HepG2 (cell line): ENCODE data around the gene MAP2K5. TPM values are rescaled to one million over a fixed set of nuclear protein-coding genes. Genes with fewer than 3 reads are reported as not detected.

Source experiments
- ATAC-seq: fragments of 200-7000 bp; cut with Tn5 transposase; 3 replicates; pipeline ENCODE4 v1.9.1; 2020; ENCODE audit warnings: mild to moderate bottlenecking, moderate library complexity
- BruUV-seq: library from RNA; stranded (reverse); fragments of 400-500 nt; replicated peaks from 2 replicates; lab custom pipeline; 2021; lab: Mats Ljungman, UMichigan
- CTCF ChIA-PET: fragments of 300-600 bp; formaldehyde crosslinking; extraction: SDS; loops from one replicate; lab custom pipeline; 2021; ENCODE audit warnings: low total read pairs, inconsistent platforms, low intra/inter-chr PET ratio; lab: Yijun Ruan, JAX
- POLR2A ChIA-PET: fragments of 350-600 bp; sonication (Branson Sonifier 250); formaldehyde crosslinking; loops from one replicate; lab custom pipeline; 2020; ENCODE audit warnings: antibody characterized with exemption, inconsistent platforms; lab: Yijun Ruan, JAX
- DNase-seq: peaks from one replicate; pipeline ENCODE4 v3.0.0-alpha.2; 2015; ENCODE audit warnings: low spot score
- FAIRE-seq: peaks from 3 replicates; lab custom pipeline; 2011; peaks lifted over from hg19 to GRCh38; lab: Jason Lieb, UNC
- H2AFZ ChIP-seq: one replicate; pipeline ENCODE4 v1.6.1; 2011; ENCODE audit warnings: low read length, inconsistent platforms
- H3K27ac ChIP-seq: fragments of 300-600 bp; 3 replicates; pipeline ENCODE4 v1.8.0; 2011; ENCODE audit warnings: mixed run types, mild to moderate bottlenecking, mixed read lengths, low read length, inconsistent platforms; ENCODE audit not compliant: insufficient read depth; ENCODE audit errors: extremely low read length
- H3K27me3 ChIP-seq, 2 experiments: fragments of 200-600 bp in 1 of 2; 2 replicates in 1 of 2; 3 replicates in 1 of 2; pipeline versions ENCODE4 v1.6.0 to v1.8.0; 2011; ENCODE audit warnings: low read length in 2 of 2, mild to moderate bottlenecking in 2 of 2, moderate library complexity in 2 of 2, inconsistent platforms in 1 of 2; ENCODE audit not compliant: insufficient read depth in 2 of 2, control insufficient read depth in 1 of 2
- H3K36me3 ChIP-seq, 2 experiments: fragments of 200-600 bp in 1 of 2; replicated peaks in 1 of 2; 2 replicates in 1 of 2; 3 replicates in 1 of 2; pipeline versions ENCODE4 v1.5.1 to v1.8.0; 2011; ENCODE audit warnings: low read length in 2 of 2, inconsistent platforms in 1 of 2; ENCODE audit not compliant: insufficient read depth in 2 of 2, control insufficient read depth in 1 of 2
- H3K4me1 ChIP-seq: 2 replicates; pipeline ENCODE4 v1.5.1; 2012; ENCODE audit warnings: low read length, inconsistent platforms; ENCODE audit not compliant: insufficient read depth
- H3K4me2 ChIP-seq: 2 replicates; pipeline ENCODE4 v1.6.0; 2011; ENCODE audit warnings: low read depth, low read length, inconsistent platforms
- H3K4me3 ChIP-seq, 3 experiments: fragments of 200-600 bp in 1 of 3; sonication (generic), shearing (Covaris generic) in 1 of 3; replicated peaks in 1 of 3; 2 replicates each; pipeline ENCODE4 v1.5.1; 2011 to 2016; ENCODE audit warnings: low read length in 3 of 3, inconsistent platforms in 2 of 3, low read depth in 2 of 3, mild to moderate bottlenecking in 2 of 3, control low read depth in 1 of 3, mixed read lengths in 1 of 3; ENCODE audit not compliant: insufficient read depth in 1 of 3
- H3K79me2 ChIP-seq: one replicate; pipeline ENCODE4 v1.6.1; 2011; ENCODE audit warnings: low read length, inconsistent platforms; ENCODE audit not compliant: insufficient read depth
- H3K9ac ChIP-seq: 2 replicates; pipeline ENCODE4 v1.6.0; 2011; ENCODE audit warnings: mild to moderate bottlenecking, low read depth, low read length, inconsistent platforms; ENCODE audit not compliant: insufficient read depth
- H3K9me3 ChIP-seq: 2 replicates; pipeline ENCODE4 v1.5.1; 2012; ENCODE audit warnings: mild to moderate bottlenecking, low read length
- H4K20me1 ChIP-seq: 2 replicates; pipeline ENCODE4 v1.6.0; 2011; ENCODE audit warnings: inconsistent platforms, mild to moderate bottlenecking, low read length, moderate library complexity; ENCODE audit not compliant: insufficient read depth
- HOMEZ ChIP-seq: IDR thresholded peaks from 2 replicates; pipeline ENCODE4 v1.6.1; 2016; ENCODE audit warnings: low read depth
- HOXA5 ChIP-seq: sonication (generic); formaldehyde crosslinking; IDR thresholded peaks from 2 replicates; pipeline ENCODE4 v1.4.0; 2020; ENCODE audit warnings: missing genetic modification reagents
- MEIS1 ChIP-seq: sonication (generic); formaldehyde crosslinking; IDR thresholded peaks from 2 replicates; pipeline ENCODE4 v1.9.0; 2021; ENCODE audit warnings: mild to moderate bottlenecking, missing genetic modification reagents, moderate library complexity, borderline replicate concordance
- NFIB ChIP-seq: sonication (generic); formaldehyde crosslinking; IDR thresholded peaks from 2 replicates; pipeline ENCODE4 v1.9.0; 2021; ENCODE audit warnings: missing genetic modification reagents, mild to moderate bottlenecking, borderline replicate concordance
- PHB2 ChIP-seq: fragments of 450-650 bp; IDR thresholded peaks from 2 replicates; pipeline ENCODE4 v1.6.1; 2018; ENCODE audit not compliant: partially characterized antibody
- THYN1 ChIP-seq: sonication (generic); formaldehyde crosslinking; IDR thresholded peaks from 2 replicates; pipeline ENCODE4 v1.8.1; 2023; ENCODE audit warnings: low read depth, mild to moderate bottlenecking, moderate library complexity, missing genetic modification reagents, borderline replicate concordance
- ZNF546 ChIP-seq: sonication (generic); formaldehyde crosslinking; conservative IDR thresholded peaks from 2 replicates; pipeline ENCODE4 v1.8.1; 2023; ENCODE audit warnings: mild to moderate bottlenecking, missing genetic modification reagents
- ZNF567 ChIP-seq: sonication (generic); formaldehyde crosslinking; IDR thresholded peaks from 2 replicates; pipeline ENCODE4 v1.8.1; 2023; ENCODE audit warnings: mild to moderate bottlenecking, missing genetic modification reagents, borderline replicate concordance
- ZNF629 ChIP-seq: sonication (generic); formaldehyde crosslinking; conservative IDR thresholded peaks from 2 replicates; pipeline ENCODE4 v1.5.0; 2020; ENCODE audit warnings: missing genetic modification reagents
- WGBS: methylation state at CpG from one replicate; pipeline ENCODE4 v1.1.6; 2017; ENCODE audit warnings: low lambda C conversion rate; 5-methylcytosine and 5-hydroxymethylcytosine counted together
- in situ Hi-C: cut with HindIII; loops from 2 replicates; pipeline ENCODE4 v1.10.0; 2017; ENCODE audit warnings: low pct_unique_long_range_greater_than_20kb; ENCODE audit not compliant: extremely low pct_ligation_motif_present
- intact Hi-C: fragments of 100-400 bp; cut with micrococcal nuclease; formaldehyde crosslinking; loops from one replicate; pipeline ENCODE4 v1.10.0; 2022; ENCODE audit not compliant: unreplicated experiment
- polyA plus RNA-seq, 8 experiments: library from polyadenylated mRNA; depleted of rRNA in 3 of 8; stranded (reverse) in 7 of 8; unstranded in 1 of 8; fragments of >200 nt; fragmentation: Illumina TruSeq in 4 of 8; extraction: Trizol in 4 of 8; gene quantifications; 2 replicates each; pipeline versions ENCODE4 v1.2.1 to v1.2.3, GENCODE V29; 2011 to 2016; ENCODE audit warnings: low read depth in 4 of 8, missing spikeins in 1 of 8, mixed read lengths in 1 of 8; ENCODE audit not compliant: insufficient read depth in 1 of 8
- total RNA-seq, 5 experiments: library from RNA; depleted of rRNA; stranded (reverse); fragments of >200 nt; fragmentation: Illumina TruSeq; extraction: Trizol; gene quantifications; 2 replicates each; pipeline ENCODE4 v1.2.3, GENCODE V29; 2016; ENCODE audit warnings: low read depth in 1 of 5
- TF ChIP-seq, protein P1 (sequence below): sonication (generic); formaldehyde crosslinking; IDR thresholded peaks from 2 replicates; pipeline ENCODE4 v1.5.1; 2020; ENCODE audit warnings: missing genetic modification reagents, mild to moderate bottlenecking, borderline replicate concordance
- TF ChIP-seq, protein P2 (sequence below): sonication (generic); formaldehyde crosslinking; IDR thresholded peaks from 2 replicates; pipeline ENCODE4 v1.4.0; 2020; ENCODE audit warnings: mild to moderate bottlenecking, missing genetic modification reagents

The MAP2K5 gene
- total and polyA plus RNA-seq, 2 of the 13 experiments (the other 11 are each of a cell fraction or from before 2014, with no cell fraction given) = 4.0 to 4.3 TPM

DNA sequence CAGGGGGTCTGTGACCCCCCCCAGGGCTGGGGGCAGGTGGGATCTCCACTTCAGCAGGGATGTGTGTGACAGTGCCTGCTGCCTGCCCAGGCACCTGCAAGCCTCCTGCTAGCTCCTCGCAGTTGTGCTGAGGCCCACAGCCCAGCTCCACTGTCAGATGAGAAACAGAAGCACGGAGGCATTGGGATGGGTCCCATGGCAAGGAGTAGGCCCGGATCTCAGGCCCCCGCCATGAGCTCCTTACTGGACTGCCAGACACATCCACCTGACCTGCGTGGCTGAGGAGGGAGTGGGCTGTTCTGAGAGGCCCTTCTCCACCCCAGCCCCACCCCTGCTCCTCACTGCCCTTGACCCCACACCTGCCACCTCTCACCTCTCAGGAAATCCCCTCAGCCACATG is 264.6 kb downstream of the MAP2K5 start (continued):
- no peak for TF ChIP-seq THYN1 (CRISPR knock-in tag)

- BruUV-seq = no TSS peak
- FAIRE-seq (no peak), ATAC-seq (no peak), DNase-seq (no peak)
- Histone ChIP-seq H3K27ac (no peak overlapping the region), H3K27me3 (no peaks in the 10 kb centered on the region), H3K36me3 (no peaks in the 10 kb centered on the region), H3K9ac (no peak overlapping the region), H4K20me1 (no peaks in the 10 kb centered on the region), H3K9me3 (no peaks in the 10 kb centered on the region), H2AFZ (no peak overlapping the region), H3K79me2 (no peaks in the 10 kb centered on the region), H3K4me2 (no peak overlapping the region), H3K4me3 (no peak overlapping the region), H3K4me1 (peaks cover 9% of the 10 kb centered on the region)
- in situ Hi-C loops (no loop called here), intact Hi-C loops (no loop called here)
- WGBS = 94% methylated on average over 6 of the region's 7 CpGs
- ChIA-PET CTCF (no interaction called here), POLR2A (no interaction called here)
- no peak for TF ChIP-seq PHB2
- TF ChIP-seq ZNF546 (CRISPR knock-in tag) = no peak
- TF ChIP-seq ZNF567 (CRISPR knock-in tag) = no peak
- TF ChIP-seq HOMEZ = no peak
- TF ChIP-seq, protein P1, sequence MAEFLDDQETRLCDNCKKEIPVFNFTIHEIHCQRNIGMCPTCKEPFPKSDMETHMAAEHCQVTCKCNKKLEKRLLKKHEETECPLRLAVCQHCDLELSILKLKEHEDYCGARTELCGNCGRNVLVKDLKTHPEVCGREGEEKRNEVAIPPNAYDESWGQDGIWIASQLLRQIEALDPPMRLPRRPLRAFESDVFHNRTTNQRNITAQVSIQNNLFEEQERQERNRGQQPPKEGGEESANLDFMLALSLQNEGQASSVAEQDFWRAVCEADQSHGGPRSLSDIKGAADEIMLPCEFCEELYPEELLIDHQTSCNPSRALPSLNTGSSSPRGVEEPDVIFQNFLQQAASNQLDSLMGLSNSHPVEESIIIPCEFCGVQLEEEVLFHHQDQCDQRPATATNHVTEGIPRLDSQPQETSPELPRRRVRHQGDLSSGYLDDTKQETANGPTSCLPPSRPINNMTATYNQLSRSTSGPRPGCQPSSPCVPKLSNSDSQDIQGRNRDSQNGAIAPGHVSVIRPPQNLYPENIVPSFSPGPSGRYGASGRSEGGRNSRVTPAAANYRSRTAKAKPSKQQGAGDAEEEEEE = no peak
- no peak for TF ChIP-seq HOXA5 (CRISPR knock-in tag)
- TF ChIP-seq MEIS1 = no peak
- TF ChIP-seq, protein P2, sequence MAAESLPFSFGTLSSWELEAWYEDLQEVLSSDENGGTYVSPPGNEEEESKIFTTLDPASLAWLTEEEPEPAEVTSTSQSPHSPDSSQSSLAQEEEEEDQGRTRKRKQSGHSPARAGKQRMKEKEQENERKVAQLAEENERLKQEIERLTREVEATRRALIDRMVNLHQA (CRISPR knock-in tag) = no peak
- no peak for TF ChIP-seq ZNF629 (CRISPR knock-in tag)
- no peak for TF ChIP-seq NFIB (CRISPR knock-in tag)
These were observed 265.3 kb downstream of the MAP2K5 start for GRCh38 chr15:67807836-67808235.
